Endothelial cell of umbilical vein (primary cell): ENCODE data around the gene ANKS1B. TPM values are rescaled to one million over a fixed set of nuclear protein-coding genes. Genes with fewer than 3 reads are reported as not detected.

Experiments
- BruUV-seq: library from RNA; stranded (reverse); fragments of 400-500 nt; replicated peaks from 2 replicates; lab custom pipeline; 2021; lab: Mats Ljungman, UMichigan
- CTCF ChIA-PET: fragments of 300-600, 350-600 bp; sonication (Branson Sonifier 250); formaldehyde crosslinking; loops from one replicate; lab custom pipeline; 2021; ENCODE audit warnings: antibody characterized with exemption, inconsistent platforms; lab: Charles Lee
- POLR2A ChIA-PET: fragments of 300-600, 350-600 bp; sonication (Branson Sonifier 250); formaldehyde crosslinking; loops from one replicate; lab custom pipeline; 2021; ENCODE audit warnings: antibody characterized with exemption, inconsistent platforms; lab: Charles Lee
- DNase-seq: peaks from one replicate; pipeline ENCODE4 v3.0.0-alpha.2; 2011; ENCODE audit warnings: low read depth, low spot score
- FAIRE-seq: peaks from 2 replicates; lab custom pipeline; 2011; peaks lifted over from hg19 to GRCh38; lab: Jason Lieb, UNC
- H2AFZ ChIP-seq: 2 replicates; pipeline ENCODE4 v1.6.0; 2012; ENCODE audit warnings: low read depth, low read length, control low read depth, inconsistent platforms
- H3K27ac ChIP-seq: 2 replicates; pipeline ENCODE4 v1.5.1; 2011; ENCODE audit warnings: low read depth, mild to moderate bottlenecking, control low read depth, low read length, moderate library complexity; ENCODE audit not compliant: insufficient read depth
- H3K27me3 ChIP-seq, 2 experiments: 2 replicates each; pipeline versions ENCODE4 v1.6.0 to v1.6.1; 2011; ENCODE audit warnings: low read length in 2 of 2, mixed read lengths in 1 of 2; ENCODE audit not compliant: control insufficient read depth in 2 of 2, insufficient read depth in 2 of 2
- H3K36me3 ChIP-seq, 2 experiments: 2 replicates in 1 of 2; 3 replicates in 1 of 2; pipeline ENCODE4 v1.5.1; 2011; ENCODE audit warnings: low read length in 2 of 2, mild to moderate bottlenecking in 1 of 2, moderate library complexity in 1 of 2; ENCODE audit not compliant: control insufficient read depth in 2 of 2, insufficient read depth in 2 of 2; ENCODE audit errors: extremely low read depth in 1 of 2
- H3K4me1 ChIP-seq: 3 replicates; pipeline ENCODE4 v1.5.1; 2011; ENCODE audit warnings: mild to moderate bottlenecking, low read length; ENCODE audit not compliant: control insufficient read depth, insufficient read depth; ENCODE audit errors: extremely low read depth
- H3K4me2 ChIP-seq: 2 replicates; pipeline ENCODE4 v1.6.1; 2011; ENCODE audit warnings: low read length, control low read depth, mixed read lengths; ENCODE audit not compliant: insufficient read depth
- H3K4me3 ChIP-seq, 3 experiments: fragments of 200-600 bp in 1 of 3; sonication (generic), shearing (Covaris generic) in 1 of 3; replicated peaks in 1 of 3; 2 replicates each; pipeline ENCODE4 v1.5.1; 2011 to 2016; ENCODE audit warnings: control low read depth in 3 of 3, low read length in 3 of 3, mild to moderate bottlenecking in 2 of 3, inconsistent platforms in 1 of 3, low read depth in 1 of 3, moderate library complexity in 1 of 3; ENCODE audit not compliant: insufficient read depth in 1 of 3
- H3K79me2 ChIP-seq: 2 replicates; pipeline ENCODE4 v1.6.0; 2012; ENCODE audit warnings: low read length, inconsistent platforms; ENCODE audit not compliant: control insufficient read depth, insufficient read depth
- H3K9ac ChIP-seq: replicated peaks from 2 replicates; pipeline ENCODE3; 2011; ENCODE audit warnings: low read length, control low read depth; ENCODE audit not compliant: insufficient read depth; ENCODE audit errors: extremely low read depth
- H3K9me1 ChIP-seq: replicated peaks from 3 replicates; pipeline ENCODE4 v1.6.0; 2011; ENCODE audit warnings: mild to moderate bottlenecking, low read length; ENCODE audit not compliant: control insufficient read depth, insufficient read depth; ENCODE audit errors: extremely low read depth
- H3K9me3 ChIP-seq: replicated peaks from 2 replicates; pipeline ENCODE4 v1.5.1; 2012; ENCODE audit warnings: low read length, inconsistent platforms; ENCODE audit not compliant: control insufficient read depth, insufficient read depth
- H4K20me1 ChIP-seq: replicated peaks from 2 replicates; pipeline ENCODE3; 2011; ENCODE audit warnings: mild to moderate bottlenecking, low read length; ENCODE audit not compliant: control insufficient read depth, insufficient read depth; ENCODE audit errors: extremely low read depth
- EZH2 ChIP-seq: IDR thresholded peaks from 2 replicates; pipeline ENCODE4 v1.6.1; 2012; ENCODE audit warnings: borderline replicate concordance, low read depth, mild to moderate bottlenecking, moderate library complexity, low read length, inconsistent platforms; ENCODE audit not compliant: severe bottlenecking
- FOS ChIP-seq: IDR thresholded peaks from 2 replicates; pipeline ENCODE4 v1.6.1; 2011; ENCODE audit warnings: mild to moderate bottlenecking, low read length, moderate library complexity, borderline replicate concordance; ENCODE audit not compliant: insufficient read depth
- GATA2 ChIP-seq: IDR thresholded peaks from 2 replicates; pipeline ENCODE4 v1.7.0; 2011; ENCODE audit warnings: low read depth, mild to moderate bottlenecking, moderate library complexity, mixed read lengths, low read length; ENCODE audit not compliant: insufficient read length, insufficient read depth
- JUN ChIP-seq: IDR thresholded peaks from 2 replicates; pipeline ENCODE4 v1.6.1; 2011; ENCODE audit warnings: borderline replicate concordance, low read depth; ENCODE audit not compliant: insufficient read length, insufficient read depth
- MAX ChIP-seq: IDR thresholded peaks from 2 replicates; pipeline ENCODE4 v1.6.1; 2011; ENCODE audit not compliant: insufficient read depth, insufficient read length
- MYC ChIP-seq: IDR thresholded peaks from one replicate; pipeline ENCODE4 v1.6.1; 2011; ENCODE audit warnings: mild to moderate bottlenecking, low read depth, low read length
- POLR2A ChIP-seq: IDR thresholded peaks from 2 replicates; pipeline ENCODE4 v1.6.1; 2012; ENCODE audit warnings: low read depth, mild to moderate bottlenecking, control low read depth, low read length
- POLR2AphosphoS5 ChIP-seq: IDR thresholded peaks from 2 replicates; pipeline ENCODE4 v1.6.1; 2012; ENCODE audit warnings: low read depth, mild to moderate bottlenecking, control low read depth, low read length, moderate library complexity; ENCODE audit not compliant: insufficient read depth
- dilution Hi-C: fragments of 300-500 bp; cut with MboI; formaldehyde crosslinking; loops from one replicate; pipeline ENCODE4 v1.15.0; 2019; ENCODE audit warnings: low sequenced_read_pairs; ENCODE audit not compliant: extremely low pct_ligation_motif_present
- intact Hi-C: fragments of 100-400 bp; cut with micrococcal nuclease; formaldehyde crosslinking; loops from one replicate; pipeline ENCODE4 v1.10.0; 2022
- polyA plus RNA-seq, 4 experiments: library from polyadenylated mRNA; depleted of rRNA in 3 of 4; stranded (reverse) in 3 of 4; unstranded in 1 of 4; fragments of >200 nt; gene quantifications; 2 replicates each; pipeline versions ENCODE4 v1.2.1 to v1.2.3, GENCODE V29; 2011 to 2012; ENCODE audit warnings: missing spikeins in 1 of 4
- total RNA-seq: library from RNA; stranded (reverse); gene quantifications from 2 replicates; pipeline ENCODE4 v1.2.3, GENCODE V29; 2021
- TF ChIP-seq, protein P1 (sequence below), 2 donors: IDR thresholded peaks; 1 replicate in 1 of 2; 2 replicates in 1 of 2; pipeline ENCODE4 v1.5.1; 2011; ENCODE audit warnings: low read length in 2 of 2, mild to moderate bottlenecking in 2 of 2, moderate library complexity in 2 of 2, control low read depth in 1 of 2, inconsistent platforms in 1 of 2, low read depth in 1 of 2; ENCODE audit not compliant: insufficient read depth in 1 of 2; ENCODE audit errors: extremely low read depth in 1 of 2

The ANKS1B gene
- total and polyA plus RNA-seq, 2 donors (not counting 3 experiments of a cell fraction or from before 2014, with no cell fraction given) = 0.15 to 0.38 TPM

GRCh38 chr12:99170037-99170436, 814.7 kb downstream of the ANKS1B start:
- intact Hi-C loops (no loop called here), dilution Hi-C loops (no loop called here)
- Histone ChIP-seq H3K27me3 (no peaks in the 10 kb centered on the region), H3K4me2 (no peak overlapping the region), H3K79me2 (no peaks in the 10 kb centered on the region), H3K9me1 (no peaks in the 10 kb centered on the region), H3K9ac (no peak overlapping the region), H3K4me3 (no peak overlapping the region), H3K9me3 (no peaks in the 10 kb centered on the region), H2AFZ (no peak overlapping the region), H4K20me1 (no peaks in the 10 kb centered on the region), H3K4me1 (no peaks in the 10 kb centered on the region), H3K36me3 (no peaks in the 10 kb centered on the region), H3K27ac (no peak overlapping the region)
- DNase-seq = no peak
- FAIRE-seq = no peak
- ChIA-PET CTCF (no interaction called here), POLR2A (no interaction called here)
- TF ChIP-seq GATA2 = no peak
- TF ChIP-seq MAX = no peak
- no peak for TF ChIP-seq EZH2
- no peak for TF ChIP-seq POLR2A
- TF ChIP-seq MYC = no peak
- TF ChIP-seq JUN = no peak
- no peak for TF ChIP-seq FOS
- TF ChIP-seq POLR2AphosphoS5 = no peak
- TF ChIP-seq, protein P1, sequence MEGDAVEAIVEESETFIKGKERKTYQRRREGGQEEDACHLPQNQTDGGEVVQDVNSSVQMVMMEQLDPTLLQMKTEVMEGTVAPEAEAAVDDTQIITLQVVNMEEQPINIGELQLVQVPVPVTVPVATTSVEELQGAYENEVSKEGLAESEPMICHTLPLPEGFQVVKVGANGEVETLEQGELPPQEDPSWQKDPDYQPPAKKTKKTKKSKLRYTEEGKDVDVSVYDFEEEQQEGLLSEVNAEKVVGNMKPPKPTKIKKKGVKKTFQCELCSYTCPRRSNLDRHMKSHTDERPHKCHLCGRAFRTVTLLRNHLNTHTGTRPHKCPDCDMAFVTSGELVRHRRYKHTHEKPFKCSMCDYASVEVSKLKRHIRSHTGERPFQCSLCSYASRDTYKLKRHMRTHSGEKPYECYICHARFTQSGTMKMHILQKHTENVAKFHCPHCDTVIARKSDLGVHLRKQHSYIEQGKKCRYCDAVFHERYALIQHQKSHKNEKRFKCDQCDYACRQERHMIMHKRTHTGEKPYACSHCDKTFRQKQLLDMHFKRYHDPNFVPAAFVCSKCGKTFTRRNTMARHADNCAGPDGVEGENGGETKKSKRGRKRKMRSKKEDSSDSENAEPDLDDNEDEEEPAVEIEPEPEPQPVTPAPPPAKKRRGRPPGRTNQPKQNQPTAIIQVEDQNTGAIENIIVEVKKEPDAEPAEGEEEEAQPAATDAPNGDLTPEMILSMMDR (IDR thresholded peaks at IDR 0.05; ENCODE audit: extremely low read depth in 1 of 2, insufficient read depth in 1 of 2, low read depth in 1 of 2, low read length in 2 of 2) = no peak
- no TSS peak for BruUV-seq
